HepG2 (cell line): ENCODE measurements around the gene CES2. TPM values are rescaled to one million over a fixed set of nuclear protein-coding genes. Genes with fewer than 3 reads are reported as not detected.
A peak's percentile ranks its signal among the peaks of the same experiment; 100 is the strongest.

Experiments used
- ADNP ChIP-seq: sonication (generic); formaldehyde crosslinking; IDR thresholded peaks from 2 replicates; pipeline ENCODE4 v1.4.0; 2020; ENCODE audit warnings: missing genetic modification reagents
- ATRX ChIP-seq: sonication (generic); formaldehyde crosslinking; IDR thresholded peaks from 2 replicates; pipeline ENCODE4 v1.4.0; 2020; ENCODE audit warnings: missing genetic modification reagents, borderline replicate concordance
- BHLHE40 ChIP-seq: IDR thresholded peaks from 2 replicates; pipeline ENCODE4 v1.6.1; 2011; ENCODE audit warnings: low read length, improper control_type of control experiment
- ELF3 ChIP-seq: IDR thresholded peaks from 2 replicates; pipeline ENCODE4 v1.6.1; 2016; ENCODE audit warnings: missing genetic modification reagents, missing compliant biosample characterization
- FOXP4 ChIP-seq: sonication (generic); formaldehyde crosslinking; IDR thresholded peaks from 2 replicates; pipeline ENCODE4 v1.4.0; 2020; ENCODE audit warnings: missing genetic modification reagents
- HMG20A ChIP-seq: IDR thresholded peaks from 2 replicates; pipeline ENCODE4 v1.6.1; 2016; ENCODE audit warnings: borderline replicate concordance
- PATZ1 ChIP-seq: sonication (generic); formaldehyde crosslinking; IDR thresholded peaks from 2 replicates; pipeline ENCODE4 v1.4.0; 2020; ENCODE audit warnings: missing genetic modification reagents
- PLSCR1 ChIP-seq: sonication (generic); formaldehyde crosslinking; IDR thresholded peaks from 2 replicates; pipeline ENCODE4 v1.5.0; 2020; ENCODE audit warnings: missing genetic modification reagents, mild to moderate bottlenecking, borderline replicate concordance
- PRDM10 ChIP-seq: sonication (generic); formaldehyde crosslinking; IDR thresholded peaks from 2 replicates; pipeline ENCODE4 v1.4.0; 2020; ENCODE audit warnings: low read depth, missing genetic modification reagents
- SRF ChIP-seq: IDR thresholded peaks from 2 replicates; pipeline ENCODE4 v1.6.1; 2011; ENCODE audit warnings: mild to moderate bottlenecking, low read depth, low read length, moderate library complexity
- ZBTB43 ChIP-seq: sonication (generic); formaldehyde crosslinking; conservative IDR thresholded peaks from 2 replicates; pipeline ENCODE4 v1.4.0; 2020; ENCODE audit warnings: missing genetic modification reagents
- ZIK1 ChIP-seq: sonication (generic); formaldehyde crosslinking; IDR thresholded peaks from 2 replicates; pipeline ENCODE4 v1.5.0; 2020; ENCODE audit warnings: mild to moderate bottlenecking, low read depth, missing genetic modification reagents, borderline replicate concordance
- ZMYM4 ChIP-seq: sonication (generic); formaldehyde crosslinking; IDR thresholded peaks from 2 replicates; pipeline ENCODE4 v1.8.1; 2023; ENCODE audit warnings: mild to moderate bottlenecking, missing genetic modification reagents
- ZNF33B ChIP-seq: sonication (generic); formaldehyde crosslinking; IDR thresholded peaks from 2 replicates; pipeline ENCODE4 v1.5.1; 2020; ENCODE audit warnings: mild to moderate bottlenecking, missing genetic modification reagents
- ZNF451 ChIP-seq: sonication (generic); formaldehyde crosslinking; IDR thresholded peaks from 2 replicates; pipeline ENCODE4 v1.5.0; 2020; ENCODE audit warnings: mild to moderate bottlenecking, missing genetic modification reagents
- polyA plus RNA-seq, 8 experiments: library from polyadenylated mRNA; depleted of rRNA in 3 of 8; stranded (reverse) in 7 of 8; unstranded in 1 of 8; fragments of >200 nt; fragmentation: Illumina TruSeq in 4 of 8; extraction: Trizol in 4 of 8; gene quantifications; 2 replicates each; pipeline versions ENCODE4 v1.2.1 to v1.2.3, GENCODE V29; 2011 to 2016; ENCODE audit warnings: low read depth in 4 of 8, missing spikeins in 1 of 8, mixed read lengths in 1 of 8; ENCODE audit not compliant: insufficient read depth in 1 of 8
- total RNA-seq, 5 experiments: library from RNA; depleted of rRNA; stranded (reverse); fragments of >200 nt; fragmentation: Illumina TruSeq; extraction: Trizol; gene quantifications; 2 replicates each; pipeline ENCODE4 v1.2.3, GENCODE V29; 2016; ENCODE audit warnings: low read depth in 1 of 5

CES2 gene
- total and polyA plus RNA-seq, 2 of the 13 experiments (the other 11 are each of a cell fraction or from before 2014, with no cell fraction given), result 50.6 to 63.8 TPM

GRCh38 chr16:66961065-66961744 is 25.9 kb downstream of the CES2 start, which contains the start of gene CES3 (continued):
- TF ChIP-seq FOXP4 (CRISPR knock-in tag), result no peak
- TF ChIP-seq PLSCR1 (CRISPR knock-in tag), result no peak
- peak; percentile 46; the same call in 1 of the 2 replicates for TF ChIP-seq ELF3 (CRISPR knock-in tag)
- peak; percentile 23; the same call in 1 of the 2 replicates for TF ChIP-seq PATZ1 (CRISPR knock-in tag)
- no peak for TF ChIP-seq ZNF451 (CRISPR knock-in tag)
- no peak for TF ChIP-seq ZIK1 (CRISPR knock-in tag)
- no peak for TF ChIP-seq ATRX (CRISPR knock-in tag)
- no peak for TF ChIP-seq BHLHE40
- peak; percentile 48; the same call in 1 of the 2 replicates for TF ChIP-seq PRDM10
- TF ChIP-seq ZMYM4, result peak; percentile 66
- TF ChIP-seq ZBTB43 (CRISPR knock-in tag), result no peak
- no peak for TF ChIP-seq SRF
- TF ChIP-seq HMG20A (CRISPR knock-in tag), result 0 out of 2 replicates have a peak, but pooled peaks have one; percentile 11
- TF ChIP-seq ADNP (CRISPR knock-in tag), result peak; percentile 34; the same call in 1 of the 2 replicates
- 0 out of 2 replicates have a peak, but pooled peaks have one; percentile 66 for TF ChIP-seq ZNF33B (CRISPR knock-in tag)
